Muscle layer of duodenum (tissue), 2 donors: ENCODE results near the gene NT5DC2.

ENCODE experiments used
- H3K27ac ChIP-seq: one replicate; pipeline ENCODE4 v1.7.0; 2013; ENCODE audit warnings: mild to moderate bottlenecking, low read length
- H3K27me3 ChIP-seq: one replicate; pipeline ENCODE4 v1.7.0; 2013; ENCODE audit warnings: low read depth, mild to moderate bottlenecking, control low read depth, low read length
- H3K36me3 ChIP-seq, 2 donors: one replicate each; pipeline ENCODE4 v1.7.0; 2013; ENCODE audit warnings: low read length in 2 of 2, control low read depth in 1 of 2, mild to moderate bottlenecking in 1 of 2; ENCODE audit not compliant: insufficient read depth in 2 of 2, control insufficient read depth in 1 of 2
- H3K4me1 ChIP-seq, 2 donors: one replicate each; pipeline ENCODE4 v1.7.0; 2013; ENCODE audit warnings: low read length in 2 of 2, mild to moderate bottlenecking in 2 of 2, control low read depth in 1 of 2, moderate library complexity in 1 of 2; ENCODE audit not compliant: insufficient read depth in 2 of 2, control insufficient read depth in 1 of 2
- H3K4me3 ChIP-seq, 2 donors: one replicate each; pipeline ENCODE4 v1.7.0; 2013; ENCODE audit warnings: low read length in 2 of 2, low read depth in 1 of 2, mild to moderate bottlenecking in 1 of 2
- H3K9me3 ChIP-seq, 2 donors: one replicate each; pipeline ENCODE4 v1.7.0; 2013; ENCODE audit warnings: low read length in 2 of 2, control low read depth in 1 of 2, mild to moderate bottlenecking in 1 of 2; ENCODE audit not compliant: control insufficient read depth in 1 of 2
- donor health status: healthy.

The NT5DC2 gene

DNA sequence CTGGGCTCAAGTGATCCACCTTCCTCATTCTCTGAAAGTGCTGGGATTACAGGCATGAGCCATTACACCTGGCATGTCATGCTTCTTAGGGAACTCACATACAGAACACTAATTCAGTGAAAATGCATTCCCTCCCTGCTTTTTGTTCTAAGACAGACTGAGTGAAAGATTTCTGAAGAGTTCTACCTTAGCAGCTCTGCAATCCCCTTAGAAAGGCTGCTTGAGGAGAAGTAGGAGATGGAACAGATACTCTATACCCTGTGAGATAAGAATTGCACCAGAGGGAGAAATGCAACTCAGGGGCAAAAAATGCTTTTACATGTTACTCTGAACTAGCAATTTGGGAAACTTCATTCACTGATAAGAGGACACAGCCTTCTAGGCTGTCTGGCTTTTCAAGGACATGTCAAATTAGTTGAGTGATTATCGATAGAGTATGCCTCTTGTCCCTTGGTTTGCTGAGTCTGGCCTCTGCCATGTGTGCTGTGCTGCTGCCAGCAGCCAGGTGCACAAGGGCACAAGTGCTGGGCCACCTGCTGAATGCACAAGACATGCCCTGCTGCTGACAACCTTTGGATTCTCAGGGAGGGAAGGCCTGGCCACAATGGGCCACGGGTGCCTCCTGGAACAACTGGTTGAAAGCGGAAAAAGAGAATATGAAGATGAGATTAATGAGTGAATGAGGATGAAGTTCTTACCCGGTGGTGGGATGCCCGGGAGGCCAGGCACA is 20.5 kb upstream of the NT5DC2 start:
- no peak overlapping the region for H3K27ac ChIP-seq
- H3K4me3 ChIP-seq = no peak overlapping the region
- H3K36me3 ChIP-seq = peaks cover 37 to 50% of the 10 kb centered on the region in 2 donors
- H3K27me3 ChIP-seq = no peaks in the 10 kb centered on the region
- H3K9me3 ChIP-seq = no peaks in the 10 kb centered on the region
- no peaks in the 10 kb centered on the region for H3K4me1 ChIP-seq

DNA sequence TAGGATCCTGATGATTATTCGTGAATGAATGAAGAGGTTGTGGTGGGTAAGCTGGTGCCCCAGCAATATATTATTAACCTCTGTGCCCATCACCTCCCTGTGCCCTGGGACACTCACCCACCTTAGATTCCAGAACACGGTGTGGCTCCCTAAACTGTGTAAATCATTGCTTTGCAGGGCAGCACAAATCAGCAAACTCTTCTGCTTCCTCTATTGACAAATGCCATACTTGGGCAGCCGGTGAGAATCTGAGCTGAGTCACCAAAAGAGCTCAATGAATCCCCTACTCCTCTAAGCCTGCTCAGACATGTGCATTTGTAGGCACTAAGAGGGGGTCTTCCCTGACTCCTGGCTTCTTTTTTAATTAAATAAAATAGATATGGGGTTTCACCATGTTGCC is 18.4 kb upstream of the NT5DC2 start:
- no peak overlapping the region for H3K4me3 ChIP-seq
- H3K27me3 ChIP-seq = no peaks in the 10 kb centered on the region
- H3K36me3 ChIP-seq = peaks cover 36 to 59% of the 10 kb centered on the region in 2 donors
- H3K27ac ChIP-seq = no peak overlapping the region
- no peaks in the 10 kb centered on the region for H3K4me1 ChIP-seq
- H3K9me3 ChIP-seq = no peaks in the 10 kb centered on the region

GRCh38 chr3:52551118-52551517 is 17.5 kb upstream of the NT5DC2 start:
- H3K4me3 ChIP-seq = no peak overlapping the region
- no peaks in the 10 kb centered on the region for H3K27me3 ChIP-seq
- H3K4me1 ChIP-seq = no peaks in the 10 kb centered on the region
- no peaks in the 10 kb centered on the region for H3K9me3 ChIP-seq
- no peak overlapping the region for H3K27ac ChIP-seq
- H3K36me3 ChIP-seq = peaks cover 42 to 66% of the 10 kb centered on the region in 2 donors

- Histone ChIP-seq H3K36me3 (peaks cover 28 to 44% of the 10 kb centered on the region in 2 donors), H3K27me3 (no peaks in the 10 kb centered on the region), H3K9me3 (no peaks in the 10 kb centered on the region), H3K4me1 (no peaks in the 10 kb centered on the region), H3K27ac (no peak overlapping the region), H3K4me3 (no peak overlapping the region)
Observed at GRCh38 chr3:52547143-52547542, 13.5 kb upstream of the NT5DC2 start.

- Histone ChIP-seq H3K27me3 (no peaks in the 10 kb centered on the region), H3K36me3 (peaks cover 33 to 44% of the 10 kb centered on the region in 2 donors), H3K4me1 (no peaks in the 10 kb centered on the region), H3K9me3 (no peaks in the 10 kb centered on the region), H3K27ac (no peak overlapping the region), H3K4me3 (no peak overlapping the region)
Observed at GRCh38 chr3:52546111-52546901, 12.6 kb upstream of the NT5DC2 start.

GRCh38 chr3:52544937-52545336 is 11.3 kb upstream of the NT5DC2 start:
- no peak overlapping the region for H3K27ac ChIP-seq
- no peaks in the 10 kb centered on the region for H3K4me1 ChIP-seq
- no peaks in the 10 kb centered on the region for H3K27me3 ChIP-seq
- H3K36me3 ChIP-seq = peaks cover 24 to 36% of the 10 kb centered on the region in 2 donors
- no peak overlapping the region for H3K4me3 ChIP-seq
- H3K9me3 ChIP-seq = no peaks in the 10 kb centered on the region

DNA sequence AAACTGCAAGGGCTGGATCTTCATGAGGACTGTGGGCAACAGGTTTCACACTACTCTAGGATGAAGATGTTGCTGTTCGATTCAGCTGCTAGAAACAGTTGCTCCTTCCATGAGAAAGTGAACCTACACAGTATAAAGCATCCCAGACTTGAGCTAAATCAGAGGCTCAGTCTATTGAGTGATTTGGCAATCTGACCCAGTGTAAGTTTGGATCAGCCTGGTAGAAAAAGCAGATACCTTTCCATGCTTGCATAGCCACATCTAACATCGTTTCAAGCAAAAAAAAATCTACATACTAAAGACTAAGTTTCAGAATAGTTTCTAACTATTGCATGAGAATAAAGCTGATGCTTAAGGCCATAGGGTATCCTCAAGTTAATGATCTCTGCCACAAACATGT is 7.4 kb upstream of the NT5DC2 start:
- Histone ChIP-seq H3K27ac (no peak overlapping the region), H3K27me3 (no peaks in the 10 kb centered on the region), H3K4me3 (no peak overlapping the region)

GRCh38 chr3:52539010-52539653 is 5.5 kb upstream of the NT5DC2 start:
- Histone ChIP-seq H3K27ac (no peak overlapping the region), H3K27me3 (no peaks in the 10 kb centered on the region), H3K4me1 (peaks cover 8 to 23% of the 10 kb centered on the region in 2 donors), H3K9me3 (no peaks in the 10 kb centered on the region), H3K4me3 (no peak overlapping the region), H3K36me3 (peaks cover 4 to 9% of the 10 kb centered on the region in 2 donors)

More for the DNA sequence above, 7.4 kb upstream of the NT5DC2 start:
- H3K9me3 ChIP-seq = no peaks in the 10 kb centered on the region
- peaks cover 8 to 23% of the 10 kb centered on the region in 2 donors for H3K4me1 ChIP-seq
- peaks cover 9 to 10% of the 10 kb centered on the region in 2 donors for H3K36me3 ChIP-seq

- Histone ChIP-seq H3K9me3 (no peaks in the 10 kb centered on the region), H3K27ac (peak overlapping the region; percentile 82), H3K27me3 (no peaks in the 10 kb centered on the region), H3K4me1 (peaks cover 8 to 25% of the 10 kb centered on the region in 2 donors), H3K4me3 (peak overlapping the region; percentile 75 to 81), H3K36me3 (peaks cover 4 to 9% of the 10 kb centered on the region in 2 donors)
Observed at GRCh38 chr3:52537726-52538421, 4.2 kb upstream of the NT5DC2 start.

GRCh38 chr3:52537165-52537620 is 3.5 kb upstream of the NT5DC2 start:
- H3K27ac ChIP-seq = peak overlapping the region; percentile 82
- no peaks in the 10 kb centered on the region for H3K9me3 ChIP-seq
- H3K36me3 ChIP-seq = peaks cover 4 to 9% of the 10 kb centered on the region in 2 donors
- H3K4me1 ChIP-seq = peaks cover 8 to 31% of the 10 kb centered on the region in 2 donors
- peak overlapping the region; percentile 75 to 81 for H3K4me3 ChIP-seq
- no peaks in the 10 kb centered on the region for H3K27me3 ChIP-seq
